K562 (cell line): Measurements from ENCODE around the gene FKBP8. TPM values are rescaled to one million over a fixed set of nuclear protein-coding genes. Genes with fewer than 3 reads are reported as not detected.

Experiments
- ARID3A ChIP-seq: IDR thresholded peaks from 2 replicates; pipeline ENCODE4 v1.6.1; 2012; ENCODE audit warnings: low read depth, low read length, improper control_type of control experiment, borderline replicate concordance
- ARNT ChIP-seq, 2 experiments: fragments of 450-650 bp; IDR thresholded peaks; 2 replicates each; pipeline ENCODE4 v1.6.1; 2016; ENCODE audit warnings: mild to moderate bottlenecking in 1 of 2
- L3MBTL2 ChIP-seq: fragments of 450-650 bp; IDR thresholded peaks from 2 replicates; pipeline ENCODE4 v1.6.1; 2016; ENCODE audit warnings: mild to moderate bottlenecking, moderate library complexity
- NFATC3 ChIP-seq: fragments of 450-650 bp; IDR thresholded peaks from 2 replicates; pipeline ENCODE4 v1.6.1; 2017; ENCODE audit warnings: mild to moderate bottlenecking
- NR4A1 ChIP-seq, 2 experiments: fragments of 250-450 bp in 1 of 2; fragments of 450-650 bp in 1 of 2; sonication (Bioruptor Pico) in 1 of 2; IDR thresholded peaks; 2 replicates each; pipeline versions ENCODE4 v1.4.0 to v1.6.1; 2016 to 2020; ENCODE audit warnings: mild to moderate bottlenecking in 2 of 2, missing compliant biosample characterization in 1 of 2, missing genetic modification characterization in 1 of 2, moderate library complexity in 1 of 2
- NUFIP1 ChIP-seq: fragments of 450-650 bp; IDR thresholded peaks from 2 replicates; pipeline ENCODE4 v1.6.1; 2018; ENCODE audit not compliant: partially characterized antibody
- PHF8 ChIP-seq: fragments of 200-600 bp; sonication (generic); IDR thresholded peaks from 2 replicates; pipeline ENCODE4 v1.6.1; 2012; ENCODE audit warnings: mixed run types, mild to moderate bottlenecking, inconsistent platforms, low read length, moderate library complexity, borderline replicate concordance
- PREB ChIP-seq: sonication (generic); formaldehyde crosslinking; IDR thresholded peaks from 2 replicates; pipeline ENCODE4 v1.8.1; 2023; ENCODE audit warnings: mild to moderate bottlenecking, missing genetic modification reagents
- RBM17 ChIP-seq: fragments of 200-400 bp; formaldehyde crosslinking; IDR thresholded peaks from 2 replicates; pipeline ENCODE4 v1.6.1; 2017; ENCODE audit warnings: low read depth, mild to moderate bottlenecking, low read length, borderline replicate concordance
- RBM25 ChIP-seq: fragments of 200-400 bp; formaldehyde crosslinking; IDR thresholded peaks from 2 replicates; pipeline ENCODE4 v1.6.1; 2018; ENCODE audit warnings: low read length, low read depth, moderate library complexity; ENCODE audit not compliant: severe bottlenecking
- RCOR1 ChIP-seq, 2 experiments: IDR thresholded peaks; 2 replicates each; pipeline ENCODE4 v1.6.1; 2012; ENCODE audit warnings: low read depth in 2 of 2, low read length in 2 of 2, borderline replicate concordance in 1 of 2, improper control_type of control experiment in 1 of 2
- SIN3B ChIP-seq: fragments of 450-650 bp; IDR thresholded peaks from 2 replicates; pipeline ENCODE4 v1.6.1; 2017; ENCODE audit warnings: low read depth, mild to moderate bottlenecking, moderate library complexity
- SMAD1 ChIP-seq: fragments of 150-350 bp; IDR thresholded peaks from 2 replicates; pipeline ENCODE4 v1.6.1; 2014; ENCODE audit warnings: low read length, low read depth; ENCODE audit not compliant: partially characterized antibody
- SRSF1 ChIP-seq: fragments of 200-400 bp; formaldehyde crosslinking; IDR thresholded peaks from 2 replicates; pipeline ENCODE4 v1.6.1; 2017; ENCODE audit warnings: mild to moderate bottlenecking, low read depth, low read length, moderate library complexity
- TCFL5 ChIP-seq: fragments of 250-450 bp; sonication (Bioruptor Pico); conservative IDR thresholded peaks from 2 replicates; pipeline ENCODE4 v1.6.1; 2021; ENCODE audit warnings: mild to moderate bottlenecking, moderate library complexity, matching md5 sums
- TFE3 ChIP-seq: fragments of 450-650 bp; formaldehyde crosslinking; IDR thresholded peaks from 2 replicates; pipeline ENCODE4 v1.4.0; 2020; ENCODE audit warnings: mild to moderate bottlenecking, mixed read lengths
- TRIM25 ChIP-seq: fragments of 450-650 bp; IDR thresholded peaks from 2 replicates; pipeline ENCODE4 v1.7.0; 2016; ENCODE audit warnings: borderline replicate concordance
- XRCC4 ChIP-seq: IDR thresholded peaks from one replicate; pipeline ENCODE4 v1.6.1; 2011; ENCODE audit not compliant: insufficient read depth, insufficient read length; ENCODE audit errors: extremely low read depth
- ZFP1 ChIP-seq: fragments of 450-650 bp; formaldehyde crosslinking; IDR thresholded peaks from 2 replicates; pipeline ENCODE4 v1.4.0; 2020; ENCODE audit warnings: mild to moderate bottlenecking, mixed read lengths
- ZNF133 ChIP-seq: fragments of 250-450 bp; sonication (Bioruptor Pico); IDR thresholded peaks from 2 replicates; pipeline ENCODE4 v1.4.0; 2020; ENCODE audit warnings: mild to moderate bottlenecking
- ZNF274 ChIP-seq: IDR thresholded peaks from 2 replicates; pipeline ENCODE4 v1.6.1; 2011; ENCODE audit warnings: low read depth, mild to moderate bottlenecking, low read length, moderate library complexity, borderline replicate concordance
- ZNF707 ChIP-seq: fragments of 250-450 bp; sonication (Bioruptor Pico); conservative IDR thresholded peaks from 2 replicates; pipeline ENCODE4 v1.8.0; 2022; ENCODE audit warnings: inconsistent platforms, mild to moderate bottlenecking, moderate library complexity
- polyA plus RNA-seq, 8 experiments: library from polyadenylated mRNA; depleted of rRNA in 4 of 8; stranded (reverse) in 5 of 8; unstranded in 3 of 8; fragments of >200 nt; fragmentation: Nextera tagmentation in 2 of 8; fragmentation: Illumina TruSeq in 1 of 8; extraction: Ambion mirVana in 2 of 8; extraction: Trizol in 1 of 8; gene quantifications; 2 replicates each; pipeline versions ENCODE4 v1.2.1 to v1.2.3, GENCODE V29; 2011 to 2014; ENCODE audit warnings: inconsistent platforms in 1 of 8, missing spikeins in 1 of 8
- total RNA-seq, 7 experiments: library from RNA; depleted of rRNA in 6 of 7; stranded (reverse); fragments of >200 nt in 6 of 7; fragmentation: Illumina TruSeq in 2 of 7; extraction: Trizol in 2 of 7; gene quantifications; 2 replicates each; pipeline versions ENCODE4 v1.2.1 to v1.2.3, GENCODE V29; 2011 to 2021; ENCODE audit warnings: low replicate concordance in 1 of 7

Gene FKBP8
- total and polyA plus RNA-seq, 9 of the 15 experiments (the other 6 are each of a cell fraction or from before 2014, with no cell fraction given) = 0.46 to 236 (median 104) TPM

- TF ChIP-seq PREB (no peak), NFATC3 (no peak), SRSF1 (no peak), ARNT (IDR thresholded peaks at IDR 0.05) (no peak), ZNF274 (no peak), RCOR1 (IDR thresholded peaks at IDR 0.05; ENCODE audit: borderline replicate concordance in 1 of 2, low read depth in 2 of 2, low read length in 2 of 2) (no peak), L3MBTL2 (peak; percentile 83; the same call in 1 of the 2 replicates), ZNF133 (CRISPR knock-in tag) (no peak), SMAD1 (no peak), ZNF707 (CRISPR knock-in tag) (no peak), ZFP1 (no peak), RBM17 (no peak), TRIM25 (no peak), ARID3A (no peak), NUFIP1 (no peak), TCFL5 (CRISPR knock-in tag) (no peak), PHF8 (peak; percentile 91), NR4A1 (CRISPR knock-in tag; IDR thresholded peaks at IDR 0.05) (no peak), NR4A1 (tag; IDR thresholded peaks at IDR 0.05) (no peak), RBM25 (no peak), XRCC4 (no peak), SIN3B (peak; percentile 76), TFE3 (peak; percentile 48)
These were observed 28.4 kb upstream of the FKBP8 start, which contains the start of gene UBA52 (continued) for GRCh38 chr19:18571564-18572344.
